Chondrocyte (in vitro differentiated cells): ENCODE data around the gene INTS11. TPM values are rescaled to one million over a fixed set of nuclear protein-coding genes. Genes with fewer than 3 reads are reported as not detected.

Experiments used
- DNase-seq: peaks from one replicate; pipeline ENCODE4 v3.0.0; 2021; ENCODE audit warnings: mixed read lengths, low spot score
- H3K27ac Mint-ChIP-seq: one replicate; pipeline ENCODE4 v1.8.0; 2021; ENCODE audit warnings: mild to moderate bottlenecking, moderate library complexity, mixed read lengths; ENCODE audit not compliant: unreplicated experiment
- H3K27me3 Mint-ChIP-seq: 2 replicates; pipeline ENCODE4 v1.8.0; 2021; ENCODE audit warnings: low read depth, mixed read lengths
- H3K36me3 Mint-ChIP-seq: 2 replicates; pipeline ENCODE4 v1.8.0; 2021; ENCODE audit warnings: low read depth, mixed read lengths
- H3K4me1 Mint-ChIP-seq: 2 replicates; pipeline ENCODE4 v1.8.0; 2021; ENCODE audit warnings: low read depth, mild to moderate bottlenecking, mixed read lengths
- H3K4me3 Mint-ChIP-seq: one replicate; pipeline ENCODE4 v1.8.0; 2021; ENCODE audit warnings: mild to moderate bottlenecking, moderate library complexity, mixed read lengths; ENCODE audit not compliant: unreplicated experiment
- H3K9me3 Mint-ChIP-seq: 2 replicates; pipeline ENCODE4 v1.8.0; 2021; ENCODE audit warnings: low read depth, mixed read lengths
- total RNA-seq: library from RNA; stranded (reverse); gene quantifications from 3 replicates; pipeline ENCODE4 v1.2.1, GENCODE V29; 2021
- TF ChIP-seq, protein P1 (sequence below): fragments of 200-600 bp; sonication (generic); IDR thresholded peaks from 2 replicates; pipeline ENCODE4 v1.5.0; 2021; ENCODE audit warnings: antibody characterized with exemption, mild to moderate bottlenecking, moderate library complexity

The INTS11 gene
- total RNA-seq, 1 donor from 2014 or later, result 73.8 TPM

- Mint-ChIP-seq H3K36me3 (no peaks in the 10 kb centered on the region), H3K4me3 (no peak overlapping the region), H3K4me1 (peaks cover 26% of the 10 kb centered on the region), H3K27ac (no peak overlapping the region), H3K9me3 (no peaks in the 10 kb centered on the region), H3K27me3 (no peaks in the 10 kb centered on the region)
- TF ChIP-seq, protein P1, sequence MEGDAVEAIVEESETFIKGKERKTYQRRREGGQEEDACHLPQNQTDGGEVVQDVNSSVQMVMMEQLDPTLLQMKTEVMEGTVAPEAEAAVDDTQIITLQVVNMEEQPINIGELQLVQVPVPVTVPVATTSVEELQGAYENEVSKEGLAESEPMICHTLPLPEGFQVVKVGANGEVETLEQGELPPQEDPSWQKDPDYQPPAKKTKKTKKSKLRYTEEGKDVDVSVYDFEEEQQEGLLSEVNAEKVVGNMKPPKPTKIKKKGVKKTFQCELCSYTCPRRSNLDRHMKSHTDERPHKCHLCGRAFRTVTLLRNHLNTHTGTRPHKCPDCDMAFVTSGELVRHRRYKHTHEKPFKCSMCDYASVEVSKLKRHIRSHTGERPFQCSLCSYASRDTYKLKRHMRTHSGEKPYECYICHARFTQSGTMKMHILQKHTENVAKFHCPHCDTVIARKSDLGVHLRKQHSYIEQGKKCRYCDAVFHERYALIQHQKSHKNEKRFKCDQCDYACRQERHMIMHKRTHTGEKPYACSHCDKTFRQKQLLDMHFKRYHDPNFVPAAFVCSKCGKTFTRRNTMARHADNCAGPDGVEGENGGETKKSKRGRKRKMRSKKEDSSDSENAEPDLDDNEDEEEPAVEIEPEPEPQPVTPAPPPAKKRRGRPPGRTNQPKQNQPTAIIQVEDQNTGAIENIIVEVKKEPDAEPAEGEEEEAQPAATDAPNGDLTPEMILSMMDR, result no peak
- DNase-seq, result no peak
Measured at GRCh38 chr1:1352786-1353388, 28.4 kb upstream of the INTS11 start.

GRCh38 chr1:1351511-1352427 is 27.3 kb upstream of the INTS11 start:
- H3K9me3 Mint-ChIP-seq, result no peaks in the 10 kb centered on the region
- H3K36me3 Mint-ChIP-seq, result no peaks in the 10 kb centered on the region
- H3K27ac Mint-ChIP-seq, result peak overlapping the region; percentile 57
- peaks cover 28% of the 10 kb centered on the region for H3K4me1 Mint-ChIP-seq
- H3K4me3 Mint-ChIP-seq, result peak overlapping the region; percentile 52
- no peaks in the 10 kb centered on the region for H3K27me3 Mint-ChIP-seq
- DNase-seq, result no peak
- TF ChIP-seq, protein P1, result no peak

GRCh38 chr1:1349256-1350012 is 25.0 kb upstream of the INTS11 start, which contains the start of gene DVL1:
DVL1 (minus strand) TSS chr1:1349418; CDS start chr1:1349065, 353 bp downstream.
- Mint-ChIP-seq H3K9me3 (no peaks in the 10 kb centered on the region), H3K27me3 (no peaks in the 10 kb centered on the region), H3K4me1 (peaks cover 41% of the 10 kb centered on the region), H3K4me3 (peak within 1 kb of the TSS; percentile 72), H3K36me3 (no peaks in the 10 kb centered on the region), H3K27ac (peak within 1 kb of the TSS; percentile 32)
- no peak for DNase-seq
- TF ChIP-seq, protein P1, result peak; percentile 75

DNA sequence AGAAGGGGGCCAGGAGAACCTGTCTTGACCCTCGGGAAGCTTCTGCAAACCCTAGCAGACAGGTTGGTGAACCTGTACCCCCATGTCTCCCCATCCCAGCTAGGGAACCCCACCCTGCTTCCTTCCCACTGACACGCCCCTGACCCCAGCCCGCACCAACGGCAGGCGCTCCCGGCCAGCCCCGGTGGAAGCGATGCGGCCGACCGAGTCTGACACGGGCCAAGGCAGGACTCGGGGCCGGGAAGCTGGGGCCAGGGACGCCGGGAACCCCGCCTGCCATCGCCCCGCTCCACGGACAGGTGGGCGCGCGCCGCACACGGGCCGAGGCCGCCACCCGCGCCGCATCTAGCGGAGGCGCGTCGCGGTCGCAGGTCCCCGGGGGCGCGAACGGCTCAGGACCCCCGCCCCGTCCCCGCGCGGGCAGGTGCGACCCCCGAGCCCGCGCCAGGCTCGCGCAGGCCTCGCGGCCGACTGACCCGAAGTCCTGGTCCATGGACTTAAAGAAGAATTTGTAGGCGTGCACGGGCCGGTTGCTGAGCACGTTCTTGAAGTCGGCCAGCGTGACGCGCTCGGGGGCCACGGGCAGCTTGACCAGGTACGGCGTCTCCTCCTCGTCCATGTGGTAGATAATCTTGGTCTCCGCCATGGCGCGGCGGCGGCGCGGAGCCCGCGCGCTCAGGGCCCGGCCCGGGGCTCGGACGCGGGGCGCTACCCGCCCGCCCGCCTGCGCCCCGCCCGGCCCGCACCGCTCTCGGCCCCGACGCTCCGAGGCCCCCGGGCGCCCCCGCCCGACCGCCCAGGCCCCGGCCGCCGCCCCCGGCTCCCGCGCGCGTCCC is 24.2 kb upstream of the INTS11 start:
- no peak for DNase-seq
- Mint-ChIP-seq H3K9me3 (no peaks in the 10 kb centered on the region), H3K4me3 (peak overlapping the region; percentile 72), H3K27me3 (no peaks in the 10 kb centered on the region), H3K36me3 (no peaks in the 10 kb centered on the region), H3K27ac (peak overlapping the region; percentile 32), H3K4me1 (peaks cover 37% of the 10 kb centered on the region)
- TF ChIP-seq, protein P1, result peak; percentile 3
